K562 (cell line): ENCODE data around the gene TMEM41B. TPM values are rescaled to one million over a fixed set of nuclear protein-coding genes. Genes with fewer than 3 reads are reported as not detected.

Experiments
- AFF1 ChIP-seq, 2 experiments: fragments of 450-650 bp; IDR thresholded peaks; 2 replicates each; pipeline ENCODE4 v1.6.1; 2018; ENCODE audit warnings: mild to moderate bottlenecking in 2 of 2, low read depth in 1 of 2; ENCODE audit not compliant: partially characterized antibody in 2 of 2
- CCNT2 ChIP-seq: IDR thresholded peaks from 2 replicates; pipeline ENCODE4 v1.6.1; 2011; ENCODE audit warnings: borderline replicate concordance, low read depth, mild to moderate bottlenecking, moderate library complexity, mixed read lengths, low read length; ENCODE audit not compliant: insufficient read length; ENCODE audit errors: extremely low read depth
- TSC22D4 ChIP-seq: fragments of 450-650 bp; IDR thresholded peaks from 2 replicates; pipeline ENCODE4 v1.6.1; 2016; ENCODE audit warnings: missing genetic modification characterization, missing biosample characterization, control low read depth
- XRCC5 ChIP-seq: fragments of 200-400 bp; formaldehyde crosslinking; IDR thresholded peaks from 2 replicates; pipeline ENCODE4 v1.6.1; 2017; ENCODE audit warnings: low read depth, mild to moderate bottlenecking, low read length
- ZNF217 ChIP-seq: sonication (generic); formaldehyde crosslinking; IDR thresholded peaks from 2 replicates; pipeline ENCODE4 v1.8.0; 2022; ENCODE audit warnings: mild to moderate bottlenecking, missing genetic modification reagents
- polyA plus RNA-seq, 8 experiments: library from polyadenylated mRNA; depleted of rRNA in 4 of 8; stranded (reverse) in 5 of 8; unstranded in 3 of 8; fragments of >200 nt; fragmentation: Nextera tagmentation in 2 of 8; fragmentation: Illumina TruSeq in 1 of 8; extraction: Ambion mirVana in 2 of 8; extraction: Trizol in 1 of 8; gene quantifications; 2 replicates each; pipeline versions ENCODE4 v1.2.1 to v1.2.3, GENCODE V29; 2011 to 2014; ENCODE audit warnings: inconsistent platforms in 1 of 8, missing spikeins in 1 of 8
- total RNA-seq, 7 experiments: library from RNA; depleted of rRNA in 6 of 7; stranded (reverse); fragments of >200 nt in 6 of 7; fragmentation: Illumina TruSeq in 2 of 7; extraction: Trizol in 2 of 7; gene quantifications; 2 replicates each; pipeline versions ENCODE4 v1.2.1 to v1.2.3, GENCODE V29; 2011 to 2021; ENCODE audit warnings: low replicate concordance in 1 of 7

The TMEM41B gene
- total and polyA plus RNA-seq, 9 of the 15 experiments (the other 6 are each of a cell fraction or from before 2014, with no cell fraction given): 17.1 to 89.6 (median 48.7) TPM

GRCh38 chr11:9315078-9315688 lies 790 bp upstream of the TMEM41B start (continued):
- peak in 1 of 2 experiments; percentile 63 for TF ChIP-seq AFF1 (IDR thresholded peaks at IDR 0.05; ENCODE audit: low read depth in 1 of 2, partially characterized antibody in 2 of 2)
- no peak for TF ChIP-seq XRCC5
- no peak for TF ChIP-seq CCNT2
- TF ChIP-seq TSC22D4 (tag): no peak
- no peak for TF ChIP-seq ZNF217 (CRISPR knock-in tag)
